ENCODE data around the gene KCTD10. TPM values are rescaled to one million over a fixed set of nuclear protein-coding genes. Genes with fewer than 3 reads are reported as not detected.

KCTD10 gene
- total RNA-seq, 4 donors from 2014 or later, result 67.2 to 126 (median 79.5) TPM

DNA sequence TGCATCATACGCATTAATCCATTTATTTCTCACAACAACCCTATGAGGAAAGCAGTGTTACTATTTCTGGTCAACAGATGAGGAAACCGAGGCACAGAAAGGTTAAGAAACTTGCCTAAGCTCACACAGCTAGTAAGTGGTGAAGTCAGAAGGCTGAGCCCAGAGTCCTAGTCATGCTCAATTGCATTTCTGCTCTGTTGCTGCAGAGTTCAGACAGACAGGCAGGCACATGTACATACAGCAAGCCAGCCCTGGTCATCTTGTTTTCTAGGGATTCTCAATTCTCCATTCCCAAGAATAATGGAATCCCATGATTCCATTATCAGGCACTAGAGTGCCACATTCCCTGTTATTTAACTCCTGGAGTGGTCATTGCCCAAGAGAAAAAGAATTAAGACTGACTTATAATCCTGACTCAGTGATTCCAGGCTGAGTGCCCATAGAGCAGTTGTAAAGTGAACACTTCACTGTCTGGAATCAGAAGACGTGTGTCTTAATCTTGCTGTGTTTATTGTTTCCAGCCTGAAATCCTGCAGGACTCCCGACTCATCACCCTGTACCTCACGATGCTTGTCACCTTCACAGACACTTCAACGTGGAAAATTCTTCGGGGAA is 11.1 kb upstream of the KCTD10 start:
- no peak for TF ChIP-seq EP300 (IDR thresholded peaks at IDR 0.05; ENCODE audit: low read depth)
- no peak for TF ChIP-seq POLR2A (IDR thresholded peaks at IDR 0.05)
- TF ChIP-seq, protein P1, sequence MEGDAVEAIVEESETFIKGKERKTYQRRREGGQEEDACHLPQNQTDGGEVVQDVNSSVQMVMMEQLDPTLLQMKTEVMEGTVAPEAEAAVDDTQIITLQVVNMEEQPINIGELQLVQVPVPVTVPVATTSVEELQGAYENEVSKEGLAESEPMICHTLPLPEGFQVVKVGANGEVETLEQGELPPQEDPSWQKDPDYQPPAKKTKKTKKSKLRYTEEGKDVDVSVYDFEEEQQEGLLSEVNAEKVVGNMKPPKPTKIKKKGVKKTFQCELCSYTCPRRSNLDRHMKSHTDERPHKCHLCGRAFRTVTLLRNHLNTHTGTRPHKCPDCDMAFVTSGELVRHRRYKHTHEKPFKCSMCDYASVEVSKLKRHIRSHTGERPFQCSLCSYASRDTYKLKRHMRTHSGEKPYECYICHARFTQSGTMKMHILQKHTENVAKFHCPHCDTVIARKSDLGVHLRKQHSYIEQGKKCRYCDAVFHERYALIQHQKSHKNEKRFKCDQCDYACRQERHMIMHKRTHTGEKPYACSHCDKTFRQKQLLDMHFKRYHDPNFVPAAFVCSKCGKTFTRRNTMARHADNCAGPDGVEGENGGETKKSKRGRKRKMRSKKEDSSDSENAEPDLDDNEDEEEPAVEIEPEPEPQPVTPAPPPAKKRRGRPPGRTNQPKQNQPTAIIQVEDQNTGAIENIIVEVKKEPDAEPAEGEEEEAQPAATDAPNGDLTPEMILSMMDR (IDR thresholded peaks at IDR 0.05), result no peak
- no peak for TF ChIP-seq POLR2AphosphoS5 (IDR thresholded peaks at IDR 0.05)
- H3K36me3 ChIP-seq, result peaks cover 0 to 86% (median 43%) of the 10 kb centered on the region in 4 donors
- H3K4me3 ChIP-seq, result no peak overlapping the region
- no peaks in the 10 kb centered on the region for H3K4me1 ChIP-seq
- H3K9me3 ChIP-seq, result no peaks in the 10 kb centered on the region
- in situ Hi-C loops (cut with MboI; ENCODE audit: low pct_ligation_motif_present in 1 of 4, low pct_unique_long_range_greater_than_20kb in 1 of 4, low sequenced_read_pairs in 3 of 4), result no loop called here
- intact Hi-C loops (cut with DNase I; ENCODE audit: low total_unique reads), result no loop called here
- no peak overlapping the region for H3K27ac ChIP-seq
- no peaks in the 10 kb centered on the region for H3K27me3 ChIP-seq
- 82 to 92% methylated on average over 4 to 7 of the region's 7 CpGs for WGBS, 2 donors (ENCODE audit: low coverage in 1 of 2)
- DNase-seq, result no peak

DNA sequence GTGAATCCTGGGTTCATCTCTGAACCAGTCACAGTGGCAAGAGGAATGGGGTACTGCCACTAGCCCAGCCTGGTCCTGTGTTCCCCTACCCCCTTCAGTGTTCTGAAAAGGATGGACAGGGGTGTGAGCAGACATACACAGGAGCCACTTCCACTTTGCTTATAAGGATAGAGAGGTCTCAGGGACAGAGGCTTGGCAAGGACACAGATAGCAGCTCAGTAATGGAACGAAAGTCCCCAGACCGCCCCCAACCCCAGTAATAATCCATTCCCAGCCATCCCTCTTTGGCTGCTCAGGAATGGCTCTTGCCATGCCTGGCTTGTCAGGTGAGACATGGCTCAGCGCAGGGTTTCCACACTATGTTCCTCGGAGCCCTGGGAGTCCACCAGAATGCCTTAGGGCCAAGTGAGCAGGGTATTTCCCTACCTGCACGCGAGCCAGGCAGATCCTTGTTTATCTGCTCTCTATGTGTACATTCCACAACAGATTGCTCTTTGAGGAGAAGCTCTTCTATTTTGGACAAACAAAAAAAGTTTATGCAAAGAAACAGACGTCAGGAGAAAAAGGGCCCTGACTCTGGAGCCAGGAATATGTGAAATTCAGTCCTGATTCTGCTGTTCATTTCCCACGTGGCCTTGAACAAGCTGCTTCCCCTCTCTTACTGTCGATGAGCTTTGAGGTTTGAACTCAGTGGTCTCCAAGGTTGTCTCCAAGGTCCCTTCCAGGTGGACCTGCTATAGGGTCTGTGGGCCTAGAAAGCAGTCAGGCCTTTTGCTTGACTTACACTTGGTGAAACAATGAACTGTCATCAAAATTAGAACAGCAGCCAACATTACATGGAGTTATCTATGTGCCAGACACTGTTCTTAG is 10.3 kb upstream of the KCTD10 start:
- no peaks in the 10 kb centered on the region for H3K4me1 ChIP-seq
- no peak for TF ChIP-seq POLR2AphosphoS5 (IDR thresholded peaks at IDR 0.05)
- no peak for TF ChIP-seq EP300 (IDR thresholded peaks at IDR 0.05; ENCODE audit: low read depth)
- 94% methylated on average over 9 of the region's 9 CpGs; no CpG with 5 or more reads in 1 of the 2 donors for WGBS, 2 donors (ENCODE audit: low coverage in 1 of 2)
- H3K36me3 ChIP-seq, result peaks cover 0 to 88% (median 43%) of the 10 kb centered on the region in 4 donors
- H3K27ac ChIP-seq, result no peak overlapping the region
- intact Hi-C loops (cut with DNase I; ENCODE audit: low total_unique reads), result no loop called here
- in situ Hi-C loops (cut with MboI; ENCODE audit: low pct_ligation_motif_present in 1 of 4, low pct_unique_long_range_greater_than_20kb in 1 of 4, low sequenced_read_pairs in 3 of 4), result no loop called here
- DNase-seq, result no peak
- H3K27me3 ChIP-seq, result no peaks in the 10 kb centered on the region
- no peaks in the 10 kb centered on the region for H3K9me3 ChIP-seq
- no peak overlapping the region for H3K4me3 ChIP-seq

DNA sequence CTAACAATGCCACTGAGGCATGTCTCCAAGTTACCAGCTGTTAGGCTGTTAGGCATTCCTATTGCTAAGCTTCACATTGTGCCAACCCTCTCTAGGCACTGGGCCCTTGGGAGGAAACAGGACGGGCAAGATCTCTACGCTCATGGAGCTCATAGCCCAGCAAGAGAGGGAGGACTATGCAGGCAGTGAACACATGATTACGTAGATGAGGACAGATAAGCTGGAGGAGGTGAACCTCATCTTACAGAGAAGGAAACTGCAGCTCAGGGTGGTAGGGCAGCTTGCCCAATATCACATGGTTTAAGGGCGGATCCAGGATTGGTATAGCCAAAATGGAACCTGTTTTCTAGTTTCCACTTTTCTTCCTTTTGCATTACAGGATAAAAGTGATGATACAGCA is 8.1 kb upstream of the KCTD10 start:
- H3K9me3 ChIP-seq, result no peaks in the 10 kb centered on the region
- intact Hi-C loops (cut with DNase I; ENCODE audit: low total_unique reads), result no loop called here
- DNase-seq, result no peak
- in situ Hi-C loops (cut with MboI; ENCODE audit: low pct_ligation_motif_present in 1 of 4, low pct_unique_long_range_greater_than_20kb in 1 of 4, low sequenced_read_pairs in 3 of 4), result no loop called here
- H3K27me3 ChIP-seq, result no peaks in the 10 kb centered on the region
- no peaks in the 10 kb centered on the region for H3K4me1 ChIP-seq
- no peak overlapping the region for H3K27ac ChIP-seq
- peaks cover 0 to 72% (median 33%) of the 10 kb centered on the region in 4 donors for H3K36me3 ChIP-seq
- TF ChIP-seq POLR2AphosphoS5 (IDR thresholded peaks at IDR 0.05) (no peak), POLR2A (IDR thresholded peaks at IDR 0.05) (no peak), EP300 (IDR thresholded peaks at IDR 0.05; ENCODE audit: low read depth) (no peak)
- TF ChIP-seq, protein P1 (IDR thresholded peaks at IDR 0.05), result no peak
- 96% methylated on average over 4 of the region's 4 CpGs; no CpG with 5 or more reads in 1 of the 2 donors for WGBS, 2 donors (ENCODE audit: low coverage in 1 of 2)
- no peak overlapping the region for H3K4me3 ChIP-seq

DNA sequence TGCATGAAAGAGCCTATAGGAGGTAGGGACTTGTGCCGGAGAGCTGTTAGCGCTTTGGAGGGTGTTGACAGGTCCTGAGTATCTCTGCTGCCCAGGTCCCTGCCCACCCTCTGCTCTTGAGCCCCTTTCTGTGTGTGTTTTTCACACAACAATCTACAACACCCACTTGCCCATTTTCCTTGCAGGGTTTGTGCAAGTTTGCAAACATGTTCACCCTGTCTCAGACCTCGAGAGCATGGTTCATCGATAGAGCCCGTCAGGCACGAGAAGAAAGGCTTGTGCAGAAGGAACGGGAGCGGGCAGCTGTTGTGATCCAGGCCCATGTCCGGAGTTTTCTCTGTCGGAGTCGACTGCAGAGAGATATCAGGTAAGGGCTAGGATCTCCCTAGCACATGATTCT is 6.2 kb upstream of the KCTD10 start:
- H3K9me3 ChIP-seq, result no peaks in the 10 kb centered on the region
- no peak overlapping the region for H3K27ac ChIP-seq
- H3K36me3 ChIP-seq, result peaks cover 0 to 53% (median 22%) of the 10 kb centered on the region in 4 donors
- no peak overlapping the region for H3K4me3 ChIP-seq
- intact Hi-C loops (cut with DNase I; ENCODE audit: low total_unique reads) (no loop called here), in situ Hi-C loops (cut with MboI; ENCODE audit: low pct_ligation_motif_present in 1 of 4, low pct_unique_long_range_greater_than_20kb in 1 of 4, low sequenced_read_pairs in 3 of 4) (no loop called here)
- H3K27me3 ChIP-seq, result no peaks in the 10 kb centered on the region
- H3K4me1 ChIP-seq, result peaks cover 4 to 13% (median 8%) of the 10 kb centered on the region in 4 donors
- TF ChIP-seq EP300 (IDR thresholded peaks at IDR 0.05; ENCODE audit: low read depth), result no peak
- TF ChIP-seq, protein P1 (IDR thresholded peaks at IDR 0.05), result no peak
- TF ChIP-seq POLR2A (IDR thresholded peaks at IDR 0.05), result no peak
- TF ChIP-seq POLR2AphosphoS5 (IDR thresholded peaks at IDR 0.05), result no peak
- DNase-seq, result no peak
- 92 to 96% methylated on average over 8 to 11 of the region's 11 CpGs for WGBS, 2 donors (ENCODE audit: low coverage in 1 of 2)

Data from transverse colon (tissue), 4 donors.